ENCODE measurements around the gene SHLD1. TPM values are rescaled to one million over a fixed set of nuclear protein-coding genes. Genes with fewer than 3 reads are reported as not detected.
"Not testable (repeated sequence)": the region's sequence is repeated elsewhere in the genome, so short reads cannot be mapped to it uniquely, and the experiment has no call there.

Gene SHLD1
- total RNA-seq, 4 donors from 2014 or later = 1.8 to 9.7 (median 6.3) TPM

DNA sequence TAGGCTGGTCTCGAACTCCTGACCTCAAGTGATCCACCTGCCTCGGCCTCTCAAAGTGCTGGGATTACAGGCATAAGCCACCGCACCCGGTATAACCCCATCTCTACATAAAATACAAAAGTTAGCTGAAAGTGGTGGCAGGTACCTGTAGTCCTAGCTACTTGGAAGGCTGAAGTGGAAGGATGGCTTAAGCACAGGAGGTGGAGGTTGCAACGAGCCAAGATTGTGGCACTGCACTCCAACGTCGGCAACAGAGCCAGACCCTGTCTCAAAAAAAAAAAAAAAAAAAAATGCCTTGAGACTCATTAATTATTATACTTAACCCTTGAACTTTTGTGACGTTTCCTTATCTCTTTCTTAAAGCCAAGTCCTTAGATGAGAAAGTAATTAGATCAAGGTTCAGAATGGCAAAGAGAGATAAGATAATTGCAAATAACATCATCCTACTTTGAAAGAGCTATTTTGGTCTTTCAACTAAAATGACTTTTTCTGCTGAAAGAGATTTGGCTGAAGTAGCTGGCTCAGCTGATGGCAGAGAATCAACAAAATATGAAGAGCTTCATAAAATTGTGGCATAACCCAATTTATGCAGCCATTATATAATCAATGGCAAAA is 4.7 kb upstream of the SHLD1 start:
- no peak for DNase-seq
- H3K4me3 ChIP-seq = no peak overlapping the region
- no peaks in the 10 kb centered on the region for H3K27me3 ChIP-seq
- intact Hi-C loops (cut with DNase I; ENCODE audit: low total_unique reads) = no loop called here
- no peak overlapping the region for H3K27ac ChIP-seq
- TF ChIP-seq POLR2A (IDR thresholded peaks at IDR 0.05) = no peak
- TF ChIP-seq, protein P1, sequence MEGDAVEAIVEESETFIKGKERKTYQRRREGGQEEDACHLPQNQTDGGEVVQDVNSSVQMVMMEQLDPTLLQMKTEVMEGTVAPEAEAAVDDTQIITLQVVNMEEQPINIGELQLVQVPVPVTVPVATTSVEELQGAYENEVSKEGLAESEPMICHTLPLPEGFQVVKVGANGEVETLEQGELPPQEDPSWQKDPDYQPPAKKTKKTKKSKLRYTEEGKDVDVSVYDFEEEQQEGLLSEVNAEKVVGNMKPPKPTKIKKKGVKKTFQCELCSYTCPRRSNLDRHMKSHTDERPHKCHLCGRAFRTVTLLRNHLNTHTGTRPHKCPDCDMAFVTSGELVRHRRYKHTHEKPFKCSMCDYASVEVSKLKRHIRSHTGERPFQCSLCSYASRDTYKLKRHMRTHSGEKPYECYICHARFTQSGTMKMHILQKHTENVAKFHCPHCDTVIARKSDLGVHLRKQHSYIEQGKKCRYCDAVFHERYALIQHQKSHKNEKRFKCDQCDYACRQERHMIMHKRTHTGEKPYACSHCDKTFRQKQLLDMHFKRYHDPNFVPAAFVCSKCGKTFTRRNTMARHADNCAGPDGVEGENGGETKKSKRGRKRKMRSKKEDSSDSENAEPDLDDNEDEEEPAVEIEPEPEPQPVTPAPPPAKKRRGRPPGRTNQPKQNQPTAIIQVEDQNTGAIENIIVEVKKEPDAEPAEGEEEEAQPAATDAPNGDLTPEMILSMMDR (IDR thresholded peaks at IDR 0.05) = no peak
- no peaks in the 10 kb centered on the region for H3K4me1 ChIP-seq
- no peaks in the 10 kb centered on the region for H3K9me3 ChIP-seq
- H3K36me3 ChIP-seq = no peaks in the 10 kb centered on the region

DNA sequence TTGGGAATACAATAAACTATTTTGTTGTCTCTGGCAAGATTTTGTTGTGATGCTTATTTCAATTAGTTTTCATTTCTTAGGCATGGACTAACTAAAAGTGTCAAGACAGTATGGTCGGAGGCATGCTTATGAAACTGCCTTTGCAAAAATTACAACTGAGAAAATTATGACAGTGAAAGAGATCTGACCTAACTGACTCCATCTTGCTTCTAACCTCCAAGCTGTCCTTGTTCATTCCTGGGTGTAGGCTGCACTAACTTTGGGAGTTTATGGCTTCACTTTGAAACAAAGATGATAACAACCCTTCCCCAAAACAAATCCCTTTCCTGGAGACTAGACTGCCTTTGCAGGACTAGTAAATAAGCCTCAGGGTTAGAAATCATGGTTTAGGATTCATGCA is 4.1 kb upstream of the SHLD1 start:
- no peak for TF ChIP-seq POLR2A (IDR thresholded peaks at IDR 0.05)
- TF ChIP-seq, protein P1 (IDR thresholded peaks at IDR 0.05) = no peak
- no peak overlapping the region for H3K27ac ChIP-seq
- no peak overlapping the region for H3K4me3 ChIP-seq
- DNase-seq = no peak
- no peaks in the 10 kb centered on the region for H3K27me3 ChIP-seq
- H3K36me3 ChIP-seq = no peaks in the 10 kb centered on the region
- H3K4me1 ChIP-seq = no peaks in the 10 kb centered on the region
- intact Hi-C loops (cut with DNase I; ENCODE audit: low total_unique reads) = no loop called here
- H3K9me3 ChIP-seq = no peaks in the 10 kb centered on the region

DNA sequence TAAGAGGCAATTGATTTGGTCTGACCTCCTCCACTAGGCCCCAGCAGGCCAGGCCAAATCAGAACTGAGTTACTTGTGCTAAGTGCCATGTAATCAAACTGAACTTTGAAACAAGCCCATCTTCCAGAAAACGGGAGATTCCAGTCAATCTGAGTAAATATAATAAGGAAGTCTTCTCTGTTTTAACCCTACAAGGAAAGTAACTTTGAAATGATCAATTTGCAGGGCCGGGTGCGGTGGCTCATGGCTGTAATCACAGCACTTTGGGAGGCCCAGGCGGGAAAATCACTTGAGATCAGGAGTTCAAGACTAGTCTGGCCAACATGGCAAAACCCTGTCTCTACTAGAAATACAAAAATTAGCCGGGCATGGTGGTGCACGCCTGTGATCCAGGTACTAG is 2.0 kb upstream of the SHLD1 start:
- intact Hi-C loops (cut with DNase I; ENCODE audit: low total_unique reads) = no loop called here

DNA sequence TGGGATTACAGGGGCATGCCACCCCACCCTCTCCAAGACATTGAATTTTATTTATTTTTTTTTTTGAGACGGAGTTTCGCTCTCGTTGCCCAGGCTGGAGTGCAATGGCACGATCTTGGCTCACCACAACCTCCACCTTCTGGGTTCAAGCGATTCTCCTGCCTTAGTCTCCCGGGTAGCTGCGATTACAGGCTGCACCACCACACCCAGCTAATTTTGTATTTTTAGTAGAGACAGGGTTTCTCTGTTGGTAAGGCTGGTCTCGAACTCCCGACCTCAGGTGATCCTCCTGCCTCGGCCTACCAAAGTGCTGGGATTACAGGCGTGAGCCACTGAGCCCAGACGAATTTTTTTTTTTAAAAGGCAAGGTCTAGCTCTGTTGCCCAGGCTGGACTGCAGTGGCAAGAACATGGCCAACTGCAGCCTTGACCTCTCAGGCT is 669 bp upstream of the SHLD1 start:
- H3K4me1 ChIP-seq; DNase-seq; H3K27ac ChIP-seq; H3K36me3 ChIP-seq; H3K9me3 ChIP-seq; H3K27me3 ChIP-seq; intact Hi-C loops (cut with DNase I; ENCODE audit: low total_unique reads); H3K4me3 ChIP-seq: not testable (repeated sequence)

More for the DNA sequence above, 2.0 kb upstream of the SHLD1 start:
- Histone ChIP-seq H3K4me3 (no peak overlapping the region), H3K9me3 (no peaks in the 10 kb centered on the region), H3K4me1 (no peaks in the 10 kb centered on the region), H3K36me3 (no peaks in the 10 kb centered on the region), H3K27me3 (no peaks in the 10 kb centered on the region), H3K27ac (no peak overlapping the region)
- no peak for DNase-seq
- TF ChIP-seq, protein P1 (IDR thresholded peaks at IDR 0.05) = no peak
- no peak for TF ChIP-seq POLR2A (IDR thresholded peaks at IDR 0.05)

DNA sequence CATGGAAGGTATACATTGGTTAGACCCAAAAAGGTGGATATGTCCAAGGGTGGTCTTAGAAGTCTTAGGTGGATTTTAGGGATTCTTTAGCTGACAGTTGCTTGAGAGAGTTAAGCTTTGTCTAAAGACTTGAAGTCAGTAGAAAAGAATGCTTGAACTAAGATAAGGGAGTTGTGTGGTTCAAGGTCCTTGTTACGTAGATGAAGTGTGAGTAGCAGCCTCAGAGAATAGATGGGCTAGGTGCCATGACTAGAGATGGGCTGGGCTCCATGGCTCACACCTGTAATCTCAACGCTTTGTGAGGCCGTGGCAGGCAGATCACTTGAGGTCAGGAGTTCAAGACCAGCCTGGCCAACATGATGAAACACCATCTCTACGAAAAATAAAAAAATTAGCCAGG is 1.7 kb downstream of the SHLD1 start:
- DNase-seq = no peak
- H3K27me3 ChIP-seq = no peaks in the 10 kb centered on the region
- H3K4me3 ChIP-seq = no peak overlapping the region
- TF ChIP-seq POLR2A (IDR thresholded peaks at IDR 0.05) = no peak
- TF ChIP-seq, protein P1 (IDR thresholded peaks at IDR 0.05) = no peak
- H3K9me3 ChIP-seq = no peaks in the 10 kb centered on the region
- no peaks in the 10 kb centered on the region for H3K4me1 ChIP-seq
- H3K36me3 ChIP-seq = no peaks in the 10 kb centered on the region
- no peak overlapping the region for H3K27ac ChIP-seq
- intact Hi-C loops (cut with DNase I; ENCODE audit: low total_unique reads) = no loop called here

DNA sequence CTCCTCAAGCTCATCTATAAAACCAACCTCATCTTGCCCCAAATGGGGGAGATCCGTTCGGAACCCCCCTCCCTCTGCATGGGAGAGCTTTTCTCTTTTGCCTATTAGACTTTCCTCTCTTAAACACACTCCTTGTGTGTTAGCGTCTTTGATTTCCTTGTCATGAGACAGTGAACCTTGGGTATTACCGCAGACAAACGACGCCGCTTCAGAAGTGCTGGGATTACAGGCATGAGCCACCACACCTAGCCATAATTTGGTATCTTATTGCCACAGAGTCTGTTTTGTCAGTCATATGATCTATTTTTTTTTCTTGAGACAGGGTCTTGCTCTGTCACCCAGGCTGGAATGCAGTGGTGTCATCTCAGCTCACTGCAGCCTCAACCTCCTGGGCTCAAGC is 3.6 kb downstream of the SHLD1 start:
- Histone ChIP-seq H3K27me3 (no peaks in the 10 kb centered on the region), H3K4me3 (no peak overlapping the region), H3K36me3 (no peaks in the 10 kb centered on the region), H3K4me1 (no peaks in the 10 kb centered on the region), H3K9me3 (no peaks in the 10 kb centered on the region), H3K27ac (no peak overlapping the region)
- intact Hi-C loops (cut with DNase I; ENCODE audit: low total_unique reads) = no loop called here
- no peak for DNase-seq
- no peak for TF ChIP-seq POLR2A (IDR thresholded peaks at IDR 0.05)
- TF ChIP-seq, protein P1 (IDR thresholded peaks at IDR 0.05) = no peak
